IPS-20b (cell line): ENCODE measurements around the gene SPDYE17.
"Not testable (repeated sequence)": the region's sequence is repeated elsewhere in the genome, so short reads cannot be mapped to it uniquely, and the experiment has no call there.

Experiments
- H3K27ac ChIP-seq: one replicate; pipeline ENCODE4 v1.5.1; 2013; ENCODE audit warnings: low read length
- H3K27me3 ChIP-seq: 2 replicates; pipeline ENCODE4 v1.6.1; 2013; ENCODE audit warnings: mild to moderate bottlenecking, low read length, inconsistent platforms; ENCODE audit not compliant: insufficient read depth
- H3K36me3 ChIP-seq: 2 replicates; pipeline ENCODE4 v1.6.1; 2013; ENCODE audit warnings: low read depth, mild to moderate bottlenecking, inconsistent platforms, low read length, moderate library complexity; ENCODE audit not compliant: insufficient read depth
- H3K4me1 ChIP-seq: 2 replicates; pipeline ENCODE4 v1.6.1; 2013; ENCODE audit warnings: mild to moderate bottlenecking, control low read depth, inconsistent platforms, low read length, moderate library complexity; ENCODE audit not compliant: insufficient read depth
- H3K4me3 ChIP-seq: 2 replicates; pipeline ENCODE4 v1.5.1; 2013; ENCODE audit warnings: mild to moderate bottlenecking, low read length, inconsistent platforms
- H3K9ac ChIP-seq: 2 replicates; pipeline ENCODE4 v1.6.1; 2013; ENCODE audit warnings: low read depth, mild to moderate bottlenecking, inconsistent platforms, low read length, moderate library complexity
- H3K9me3 ChIP-seq: 2 replicates; pipeline ENCODE4 v1.6.1; 2013; ENCODE audit warnings: mild to moderate bottlenecking, low read depth, low read length, inconsistent platforms; ENCODE audit not compliant: insufficient read depth

SPDYE17 gene, protein sequence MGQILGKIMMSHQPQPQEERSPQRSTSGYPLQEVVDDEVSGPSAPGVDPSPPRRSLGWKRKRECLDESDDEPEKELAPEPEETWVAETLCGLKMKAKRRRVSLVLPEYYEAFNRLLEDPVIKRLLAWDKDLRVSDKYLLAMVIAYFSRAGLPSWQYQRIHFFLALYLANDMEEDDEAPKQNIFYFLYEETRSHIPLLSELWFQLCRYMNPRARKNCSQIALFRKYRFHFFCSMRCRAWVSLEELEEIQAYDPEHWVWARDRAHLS

DNA sequence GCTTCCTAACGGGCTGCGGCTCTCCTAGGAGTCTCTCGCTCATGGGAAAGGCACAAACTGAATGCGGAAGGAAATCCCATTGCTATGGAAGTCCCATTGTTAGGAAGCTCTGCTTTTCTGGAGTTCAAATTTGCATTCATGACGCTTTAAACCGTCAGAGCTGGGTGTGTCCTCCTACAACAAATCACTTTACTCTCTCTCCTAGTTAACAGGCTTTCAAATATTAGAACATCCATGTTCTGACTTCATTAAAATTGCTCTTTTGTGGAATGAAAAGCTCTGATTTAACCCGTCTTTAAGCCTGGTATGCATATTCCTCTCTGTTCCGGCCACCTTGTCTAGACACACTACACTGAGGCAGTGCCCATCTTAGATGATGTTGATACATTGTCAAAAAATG is at the start of gene SPDYE17:
Gene SPDYE17, minus strand, starts transcription at position 101 of the 400 bp plus-strand sequence. CDS start 1,791 bp downstream, outside the sequence.
- not testable (repeated sequence) for H3K4me1 ChIP-seq, H3K9me3 ChIP-seq, H3K27ac ChIP-seq, H3K4me3 ChIP-seq, H3K9ac ChIP-seq, H3K27me3 ChIP-seq, H3K36me3 ChIP-seq

DNA sequence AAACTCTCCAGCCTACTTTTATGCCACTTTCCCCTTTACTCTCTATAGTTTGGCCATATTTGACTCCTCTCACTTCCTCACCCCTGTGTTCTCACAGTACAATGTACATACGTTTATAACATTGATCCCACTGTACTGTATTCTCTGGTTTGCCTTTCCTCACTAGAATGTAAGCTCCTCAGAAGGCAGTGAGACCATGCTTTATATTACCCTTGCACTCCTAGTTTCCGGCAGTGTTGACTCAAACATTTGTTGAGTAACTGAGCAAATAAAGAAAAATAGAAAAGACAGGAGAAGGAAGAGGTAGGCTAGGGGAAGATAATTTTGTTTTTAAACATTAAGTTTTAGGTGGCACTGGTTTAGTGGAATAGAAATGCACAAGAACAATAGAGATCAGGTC is 48.1 kb upstream of the SPDYE17 start:
- not testable (repeated sequence) for H3K9ac ChIP-seq, H3K36me3 ChIP-seq, H3K27me3 ChIP-seq, H3K4me3 ChIP-seq, H3K27ac ChIP-seq, H3K4me1 ChIP-seq, H3K9me3 ChIP-seq

DNA sequence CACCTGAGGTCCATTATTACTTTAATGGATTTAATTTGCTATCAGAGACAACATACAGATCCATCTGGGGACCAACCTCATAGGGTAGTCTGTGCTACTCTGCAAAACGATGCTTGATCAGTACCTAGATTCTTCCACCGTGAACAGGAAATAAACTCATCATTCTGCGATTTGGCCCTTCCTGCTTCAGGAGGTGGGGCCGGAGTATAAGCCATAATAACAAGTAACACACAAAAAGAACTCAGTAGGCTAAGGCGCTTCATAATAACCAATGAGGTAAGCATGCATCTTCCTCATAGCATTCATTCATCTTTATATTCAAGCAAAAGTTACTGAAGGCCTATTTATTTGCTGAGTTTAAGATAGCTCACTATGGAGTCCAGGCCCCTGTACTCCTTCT is 47.5 kb upstream of the SPDYE17 start:
- not testable (repeated sequence) for H3K27ac ChIP-seq, H3K27me3 ChIP-seq, H3K4me1 ChIP-seq, H3K9ac ChIP-seq, H3K36me3 ChIP-seq, H3K4me3 ChIP-seq, H3K9me3 ChIP-seq

DNA sequence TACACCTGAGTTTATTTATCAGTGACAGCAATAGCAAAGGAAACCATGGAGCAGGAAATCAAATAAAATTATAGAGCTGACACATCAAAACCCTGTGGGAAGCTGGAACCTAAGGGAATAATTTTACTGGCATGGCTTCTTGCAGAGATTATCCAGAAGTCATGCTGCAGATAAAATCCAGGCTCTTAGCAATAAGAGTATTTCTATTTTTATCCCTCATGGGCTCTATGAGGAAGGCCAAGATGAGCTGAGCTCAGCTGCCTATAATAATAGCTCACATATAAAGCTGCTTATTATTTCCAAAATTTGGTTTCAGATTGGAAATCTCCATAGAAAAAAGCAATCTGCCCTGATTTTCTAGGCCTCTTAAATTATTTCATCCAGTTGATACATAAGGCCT is 47.0 kb upstream of the SPDYE17 start:
- not testable (repeated sequence) for H3K4me3 ChIP-seq, H3K27ac ChIP-seq, H3K9me3 ChIP-seq, H3K4me1 ChIP-seq, H3K27me3 ChIP-seq, H3K36me3 ChIP-seq, H3K9ac ChIP-seq

DNA sequence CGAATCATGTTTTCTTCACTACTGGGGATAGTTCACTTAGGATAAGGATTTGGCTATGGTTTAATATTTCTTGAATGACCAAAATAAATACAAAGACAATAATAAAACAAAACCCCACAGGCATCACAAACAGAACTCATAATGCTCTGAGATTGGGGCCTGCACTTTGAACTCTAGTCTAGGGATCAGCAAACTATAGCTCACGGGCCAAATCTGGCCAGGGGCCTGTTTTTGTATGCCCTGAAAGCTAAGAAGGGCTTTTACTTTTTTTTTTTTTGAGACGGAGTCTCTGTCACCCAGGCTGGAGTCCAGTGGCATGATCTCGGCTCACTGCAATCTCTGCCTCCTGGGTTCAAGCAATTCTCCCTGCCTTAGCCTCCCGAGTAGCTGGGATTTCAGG is 44.9 kb upstream of the SPDYE17 start:
- H3K27ac ChIP-seq, H3K27me3 ChIP-seq, H3K9ac ChIP-seq: not testable (repeated sequence)

DNA sequence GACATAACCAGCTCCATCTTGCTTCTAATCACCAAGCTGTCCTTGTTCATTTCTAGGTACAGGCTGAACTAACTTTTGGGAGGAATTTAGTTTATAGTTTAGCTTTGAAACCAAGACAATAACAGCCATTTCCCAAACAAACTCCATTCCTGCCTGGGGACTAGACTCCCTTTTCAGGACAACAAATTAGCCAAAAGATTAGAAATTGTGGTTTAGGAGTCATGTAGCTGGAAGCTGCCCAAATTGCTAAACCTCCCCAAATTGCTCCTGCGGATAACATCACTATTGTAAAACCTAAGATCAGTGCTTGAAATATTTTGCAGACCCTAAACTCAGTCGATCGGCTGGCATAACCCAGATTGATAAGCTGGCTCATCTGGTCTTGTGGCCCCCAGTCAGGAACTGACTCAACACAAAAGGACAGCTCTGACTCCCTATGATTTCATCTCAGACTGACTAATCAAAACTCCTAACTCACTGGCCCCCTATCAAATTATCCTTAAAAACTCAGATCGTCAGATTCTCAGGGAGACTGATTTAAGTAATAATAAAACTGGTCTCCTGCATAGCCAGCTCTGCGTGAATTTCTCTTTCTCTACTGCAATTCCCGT is 42.7 kb upstream of the SPDYE17 start:
- not testable (repeated sequence) for H3K4me3 ChIP-seq, H3K4me1 ChIP-seq, H3K9me3 ChIP-seq, H3K36me3 ChIP-seq, H3K27ac ChIP-seq, H3K9ac ChIP-seq, H3K27me3 ChIP-seq

More for the DNA sequence above, 44.9 kb upstream of the SPDYE17 start:
- H3K4me3 ChIP-seq, H3K9me3 ChIP-seq, H3K4me1 ChIP-seq, H3K36me3 ChIP-seq: not testable (repeated sequence)

DNA sequence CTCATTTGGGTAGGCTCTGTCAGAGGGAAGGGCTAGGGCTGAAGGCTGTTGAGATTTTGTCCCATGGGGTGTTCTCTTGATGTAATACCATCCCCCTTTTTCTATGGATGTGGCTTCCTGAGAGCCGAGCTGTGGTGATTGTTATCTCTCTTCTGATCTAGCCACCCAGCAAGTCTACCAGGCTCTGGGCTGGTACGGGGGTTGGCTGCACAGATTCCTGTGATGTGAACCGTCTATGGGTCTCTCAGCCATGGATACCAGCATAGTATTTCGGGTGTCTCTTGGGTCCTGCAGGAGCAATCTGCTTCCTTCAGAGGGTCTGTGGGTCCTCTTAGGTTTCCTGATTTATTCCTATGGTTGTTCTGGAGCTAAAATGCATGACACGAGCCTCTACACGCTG is 38.9 kb upstream of the SPDYE17 start:
- H3K9me3 ChIP-seq, H3K4me1 ChIP-seq, H3K4me3 ChIP-seq, H3K27ac ChIP-seq, H3K9ac ChIP-seq, H3K27me3 ChIP-seq, H3K36me3 ChIP-seq: not testable (repeated sequence)

DNA sequence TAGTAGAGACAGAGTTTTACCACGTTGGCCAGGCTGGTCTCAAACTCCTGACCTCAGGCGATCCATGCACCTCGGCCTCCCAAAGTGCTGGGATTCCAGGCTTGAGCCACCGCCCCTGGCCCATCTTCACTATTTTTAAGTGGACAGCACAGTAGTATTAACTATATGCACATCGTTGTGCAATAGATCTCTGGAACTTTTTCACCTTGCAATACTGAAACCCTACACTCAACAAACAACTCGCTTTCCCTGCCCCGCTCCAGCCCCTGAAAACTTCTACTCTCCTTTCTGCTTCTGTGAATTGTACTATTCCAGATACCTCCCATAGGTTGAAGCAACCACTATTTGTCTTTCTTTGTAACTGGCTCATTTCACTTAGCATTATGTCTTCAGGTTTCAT is 33.7 kb upstream of the SPDYE17 start:
- not testable (repeated sequence) for H3K27me3 ChIP-seq, H3K9ac ChIP-seq, H3K36me3 ChIP-seq, H3K27ac ChIP-seq, H3K4me3 ChIP-seq, H3K9me3 ChIP-seq, H3K4me1 ChIP-seq

DNA sequence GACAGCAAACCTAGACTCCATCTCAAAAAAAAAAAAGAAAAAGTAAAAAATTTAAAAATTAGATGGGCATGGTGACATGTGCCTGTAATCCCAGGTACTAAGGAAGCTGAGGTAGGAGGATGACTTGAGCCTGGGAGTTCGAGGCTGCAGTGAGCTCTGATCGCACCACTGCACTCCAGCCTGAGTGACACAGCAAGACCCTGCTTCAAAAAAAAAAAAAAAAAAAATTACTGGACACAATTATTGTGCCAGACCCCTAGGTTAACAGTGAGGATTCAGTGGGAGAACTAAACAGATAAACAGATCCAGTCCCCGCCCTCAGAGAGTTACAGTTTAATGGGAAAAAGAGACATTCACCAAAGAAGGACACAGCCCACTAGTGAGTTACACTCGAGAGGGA is 31.6 kb upstream of the SPDYE17 start:
- not testable (repeated sequence) for H3K4me1 ChIP-seq, H3K36me3 ChIP-seq, H3K4me3 ChIP-seq, H3K9me3 ChIP-seq, H3K9ac ChIP-seq, H3K27ac ChIP-seq, H3K27me3 ChIP-seq

DNA sequence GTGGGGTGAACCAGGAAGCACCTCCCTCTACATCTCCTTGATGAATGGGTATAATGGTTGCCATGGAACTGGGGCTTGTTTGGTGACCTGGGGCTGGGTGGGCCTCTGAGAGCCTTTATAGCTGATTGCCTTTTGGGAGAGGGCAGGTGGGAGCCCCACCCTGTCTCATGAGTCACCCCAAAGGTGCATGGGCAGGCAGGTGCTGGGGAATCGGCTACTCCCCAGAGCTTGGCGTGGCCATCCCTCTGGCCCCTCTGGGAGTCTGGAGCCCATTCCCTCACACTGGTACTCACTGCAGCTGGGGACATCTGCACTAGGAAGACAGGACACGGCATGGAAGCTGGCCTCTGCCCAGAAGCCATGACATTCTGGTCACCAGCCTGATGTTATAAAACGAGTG is 30.4 kb upstream of the SPDYE17 start, which contains the start of gene SPDYE18:
Gene SPDYE18, minus strand, starts transcription at position 2 of the 400 bp plus-strand sequence. CDS start 2,046 bp downstream, outside the sequence.
- not testable (repeated sequence) for H3K9me3 ChIP-seq, H3K4me3 ChIP-seq, H3K4me1 ChIP-seq, H3K27me3 ChIP-seq, H3K36me3 ChIP-seq, H3K27ac ChIP-seq, H3K9ac ChIP-seq

DNA sequence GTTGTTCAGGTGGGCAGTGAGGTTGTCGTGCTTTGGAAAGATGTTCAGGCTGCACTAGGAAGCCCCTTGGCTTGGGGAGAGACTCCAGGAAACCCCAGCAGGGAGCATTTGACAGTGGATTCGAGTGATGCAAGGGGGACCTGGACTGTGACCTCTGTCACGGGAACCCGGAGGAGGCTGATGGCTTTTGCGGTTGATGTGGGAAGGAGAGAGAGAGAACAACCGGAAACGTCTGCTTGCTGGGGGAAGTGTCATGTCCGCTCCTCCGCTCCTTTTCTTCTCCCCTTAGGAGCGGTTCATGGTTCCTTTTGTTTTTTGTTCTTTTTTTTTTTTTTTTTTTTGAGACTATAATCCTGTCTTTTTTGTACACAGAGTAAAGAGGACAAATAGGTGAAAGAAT is 5.8 kb downstream of the SPDYE17 start:
- not testable (repeated sequence) for H3K36me3 ChIP-seq, H3K9me3 ChIP-seq, H3K4me3 ChIP-seq, H3K9ac ChIP-seq, H3K4me1 ChIP-seq, H3K27me3 ChIP-seq, H3K27ac ChIP-seq

DNA sequence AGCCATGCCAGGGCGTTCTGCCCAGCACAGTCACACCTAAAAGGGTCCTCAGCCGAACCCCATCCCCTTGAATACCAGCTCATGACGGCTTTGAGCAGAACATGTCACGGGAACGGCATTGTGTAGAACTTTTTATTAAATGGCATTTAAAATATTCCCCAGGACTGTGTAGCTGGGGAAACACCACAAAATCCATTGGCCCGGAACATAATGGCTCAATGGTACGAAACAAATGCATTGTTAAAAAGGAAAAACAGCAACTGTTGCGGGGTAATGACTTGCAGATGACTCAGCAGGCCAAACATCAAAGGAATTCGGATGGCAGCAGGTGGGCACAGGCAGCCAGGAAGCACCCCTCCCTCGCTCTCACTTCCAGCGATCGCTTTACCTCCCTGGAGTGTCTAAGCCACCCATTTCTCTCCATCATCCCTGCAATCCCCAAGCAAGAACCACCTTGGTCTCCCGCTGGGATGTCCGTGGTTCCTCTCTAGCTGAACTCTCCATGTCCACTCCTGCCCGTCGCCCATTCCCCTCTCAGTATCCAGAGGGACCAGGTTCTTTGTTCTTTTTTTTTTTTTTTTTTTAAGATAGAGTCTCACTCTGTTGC is 22.0 kb downstream of the SPDYE17 start:
- H3K9me3 ChIP-seq, H3K27me3 ChIP-seq, H3K4me1 ChIP-seq, H3K36me3 ChIP-seq, H3K9ac ChIP-seq, H3K4me3 ChIP-seq, H3K27ac ChIP-seq: not testable (repeated sequence)
